Fibroblast of lung (primary cell): ENCODE measurements around the gene PLPP7. TPM values are rescaled to one million over a fixed set of nuclear protein-coding genes. Genes with fewer than 3 reads are reported as not detected.

Source experiments
- DNase-seq, 2 donors: peaks; one replicate each; pipeline versions ENCODE4 v3.0.0 to v3.0.0-alpha.2; 2010; ENCODE audit warnings: low read depth in 2 of 2
- H2AFZ ChIP-seq: 2 replicates; pipeline ENCODE4 v1.5.1; 2012; ENCODE audit warnings: low read length, control low read depth, inconsistent platforms
- H3K27ac ChIP-seq: 2 replicates; pipeline ENCODE4 v1.5.1; 2011; ENCODE audit warnings: low read length, control low read depth; ENCODE audit not compliant: insufficient read depth
- H3K27me3 ChIP-seq: 2 replicates; pipeline ENCODE4 v1.5.1; 2011; ENCODE audit warnings: mild to moderate bottlenecking, low read length; ENCODE audit not compliant: control insufficient read depth, insufficient read depth
- H3K36me3 ChIP-seq: 2 replicates; pipeline ENCODE4 v1.5.1; 2011; ENCODE audit warnings: low read length; ENCODE audit not compliant: control insufficient read depth, insufficient read depth
- H3K4me1 ChIP-seq: 2 replicates; pipeline ENCODE4 v1.5.1; 2011; ENCODE audit warnings: low read length; ENCODE audit not compliant: control insufficient read depth, insufficient read depth; ENCODE audit errors: extremely low read depth
- H3K4me2 ChIP-seq: 2 replicates; pipeline ENCODE4 v1.5.1; 2011; ENCODE audit warnings: low read length, control low read depth; ENCODE audit not compliant: insufficient read depth; ENCODE audit errors: extremely low read depth
- H3K4me3 ChIP-seq, 4 experiments: fragments of 200-600 bp in 1 of 4; sonication (generic) in 1 of 4; replicated peaks in 1 of 4; 2 replicates each; pipeline ENCODE4 v1.5.1; 2011 to 2016; ENCODE audit warnings: low read length in 4 of 4, low read depth in 3 of 4, mild to moderate bottlenecking in 3 of 4, control low read depth in 2 of 4, inconsistent platforms in 1 of 4, mixed read lengths in 1 of 4; ENCODE audit not compliant: insufficient read depth in 1 of 4; ENCODE audit errors: control extremely low read depth in 1 of 4
- H3K79me2 ChIP-seq: 2 replicates; pipeline ENCODE4 v1.5.1; 2012; ENCODE audit warnings: mild to moderate bottlenecking, low read length, inconsistent platforms; ENCODE audit not compliant: control insufficient read depth, insufficient read depth
- H3K9ac ChIP-seq: 2 replicates; pipeline ENCODE4 v1.5.1; 2011; ENCODE audit warnings: mild to moderate bottlenecking, low read length, control low read depth; ENCODE audit not compliant: insufficient read depth
- H3K9me3 ChIP-seq: 2 replicates; pipeline ENCODE4 v1.5.1; 2012; ENCODE audit warnings: low read depth, low read length; ENCODE audit not compliant: control insufficient read depth, insufficient read depth
- H4K20me1 ChIP-seq: 2 replicates; pipeline ENCODE4 v1.5.1; 2011; ENCODE audit warnings: low read length; ENCODE audit not compliant: control insufficient read depth, insufficient read depth; ENCODE audit errors: extremely low read depth
- CTCF ChIP-seq, 2 donors: IDR thresholded peaks in 1 of 2; conservative IDR thresholded peaks in 1 of 2; 1 replicate in 1 of 2; 2 replicates in 1 of 2; pipeline ENCODE4 v1.5.1; 2011 to 2012; ENCODE audit warnings: low read length in 2 of 2, control low read depth in 1 of 2, inconsistent platforms in 1 of 2, low read depth in 1 of 2, mild to moderate bottlenecking in 1 of 2
- EZH2 ChIP-seq: IDR thresholded peaks from 2 replicates; pipeline ENCODE4 v1.5.1; 2012; ENCODE audit warnings: low read length, control low read depth, mild to moderate bottlenecking; ENCODE audit errors: missing control alignments
- polyA plus RNA-seq, 2 donors: library from polyadenylated mRNA; depleted of rRNA in 1 of 2; stranded (reverse) in 1 of 2; unstranded in 1 of 2; fragments of >200 nt; gene quantifications; 2 replicates each; pipeline ENCODE4 v1.2.1, GENCODE V29; 2011 to 2012; ENCODE audit warnings: missing spikeins in 1 of 2
- total RNA-seq: library from RNA; depleted of rRNA; stranded (reverse); fragments of >200 nt; gene quantifications from 2 replicates; pipeline ENCODE4 v1.2.1, GENCODE V29; 2014

The PLPP7 gene
- total and polyA plus RNA-seq, 2 donors (not counting 1 experiment from before 2014, with no cell fraction given): 3.0 to 9.4 TPM

- no peaks in the 10 kb centered on the region for H3K9me3 ChIP-seq
- H2AFZ ChIP-seq: no peak overlapping the region
- H3K79me2 ChIP-seq: no peaks in the 10 kb centered on the region
- H3K4me2 ChIP-seq: no peak overlapping the region
- peaks cover 43% of the 10 kb centered on the region for H3K27me3 ChIP-seq
- no peak overlapping the region for H3K27ac ChIP-seq
- no peaks in the 10 kb centered on the region for H4K20me1 ChIP-seq
- H3K36me3 ChIP-seq: no peaks in the 10 kb centered on the region
- no peaks in the 10 kb centered on the region for H3K4me1 ChIP-seq
- no peak overlapping the region for H3K4me3 ChIP-seq
- TF ChIP-seq EZH2: no peak
- no peak for TF ChIP-seq CTCF (conservative IDR thresholded peaks at IDR 0.05 in 1 of 2, IDR thresholded peaks at IDR 0.05 in 1 of 2; ENCODE audit: low read depth in 1 of 2, low read length in 2 of 2)
- DNase-seq: no peak
- no peak overlapping the region for H3K9ac ChIP-seq
Observed at GRCh38 chr9:131279196-131279862, 10.2 kb upstream of the PLPP7 start.

- Histone ChIP-seq H3K27me3 (peaks cover 43% of the 10 kb centered on the region), H2AFZ (no peak overlapping the region), H3K27ac (no peak overlapping the region), H3K4me1 (no peaks in the 10 kb centered on the region), H3K4me3 (no peak overlapping the region), H3K9me3 (no peaks in the 10 kb centered on the region), H4K20me1 (no peaks in the 10 kb centered on the region), H3K4me2 (no peak overlapping the region), H3K36me3 (no peaks in the 10 kb centered on the region), H3K9ac (no peak overlapping the region), H3K79me2 (no peaks in the 10 kb centered on the region)
- TF ChIP-seq CTCF (conservative IDR thresholded peaks at IDR 0.05 in 1 of 2, IDR thresholded peaks at IDR 0.05 in 1 of 2; ENCODE audit: low read depth in 1 of 2, low read length in 2 of 2) (no peak), EZH2 (no peak)
- DNase-seq: no peak
Observed at GRCh38 chr9:131279863-131280570, 9.5 kb upstream of the PLPP7 start.

GRCh38 chr9:131280660-131281059 lies 8.9 kb upstream of the PLPP7 start:
- Histone ChIP-seq H3K36me3 (no peaks in the 10 kb centered on the region), H3K4me2 (no peak overlapping the region), H3K27me3 (peaks cover 40% of the 10 kb centered on the region), H2AFZ (no peak overlapping the region), H3K4me1 (no peaks in the 10 kb centered on the region), H3K79me2 (no peaks in the 10 kb centered on the region), H3K9me3 (no peaks in the 10 kb centered on the region), H3K27ac (no peak overlapping the region), H3K9ac (no peak overlapping the region), H3K4me3 (no peak overlapping the region), H4K20me1 (no peaks in the 10 kb centered on the region)
- no peak for DNase-seq
- TF ChIP-seq CTCF (conservative IDR thresholded peaks at IDR 0.05 in 1 of 2, IDR thresholded peaks at IDR 0.05 in 1 of 2; ENCODE audit: low read depth in 1 of 2, low read length in 2 of 2) (no peak), EZH2 (no peak)
